ENCODE results near the gene HOXA6.
A peak's percentile ranks its signal among the peaks of the same experiment; 100 is the strongest.

HOXA6 gene

DNA sequence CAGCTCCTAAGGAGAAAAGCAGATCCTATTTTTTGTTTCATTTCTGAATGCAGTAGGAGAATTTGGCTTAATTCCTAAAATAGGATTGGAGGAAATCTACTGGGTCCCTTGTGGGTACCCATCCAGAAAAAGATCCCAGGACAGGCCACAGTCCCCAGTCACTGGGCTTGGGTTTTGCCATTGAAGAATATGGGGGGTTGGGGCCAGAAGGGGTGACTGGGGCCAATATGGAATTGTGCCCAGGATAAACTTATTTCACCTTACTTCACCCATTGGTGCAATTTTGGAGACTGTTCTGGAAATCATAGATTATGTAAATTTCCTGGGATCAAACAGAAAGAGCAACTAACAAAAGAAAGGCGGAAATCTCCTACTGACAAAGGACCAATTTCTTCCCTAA lies 9.1 kb downstream of the HOXA6 start:
- DNase-seq (ENCODE audit: low read depth): no peak
- TF ChIP-seq, protein P1, sequence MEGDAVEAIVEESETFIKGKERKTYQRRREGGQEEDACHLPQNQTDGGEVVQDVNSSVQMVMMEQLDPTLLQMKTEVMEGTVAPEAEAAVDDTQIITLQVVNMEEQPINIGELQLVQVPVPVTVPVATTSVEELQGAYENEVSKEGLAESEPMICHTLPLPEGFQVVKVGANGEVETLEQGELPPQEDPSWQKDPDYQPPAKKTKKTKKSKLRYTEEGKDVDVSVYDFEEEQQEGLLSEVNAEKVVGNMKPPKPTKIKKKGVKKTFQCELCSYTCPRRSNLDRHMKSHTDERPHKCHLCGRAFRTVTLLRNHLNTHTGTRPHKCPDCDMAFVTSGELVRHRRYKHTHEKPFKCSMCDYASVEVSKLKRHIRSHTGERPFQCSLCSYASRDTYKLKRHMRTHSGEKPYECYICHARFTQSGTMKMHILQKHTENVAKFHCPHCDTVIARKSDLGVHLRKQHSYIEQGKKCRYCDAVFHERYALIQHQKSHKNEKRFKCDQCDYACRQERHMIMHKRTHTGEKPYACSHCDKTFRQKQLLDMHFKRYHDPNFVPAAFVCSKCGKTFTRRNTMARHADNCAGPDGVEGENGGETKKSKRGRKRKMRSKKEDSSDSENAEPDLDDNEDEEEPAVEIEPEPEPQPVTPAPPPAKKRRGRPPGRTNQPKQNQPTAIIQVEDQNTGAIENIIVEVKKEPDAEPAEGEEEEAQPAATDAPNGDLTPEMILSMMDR (IDR thresholded peaks at IDR 0.05; ENCODE audit: low read length, missing control alignments): no peak
- no peak overlapping the region for H3K4me3 ChIP-seq (replicated peaks; ENCODE audit: low read depth, low read length)

DNA sequence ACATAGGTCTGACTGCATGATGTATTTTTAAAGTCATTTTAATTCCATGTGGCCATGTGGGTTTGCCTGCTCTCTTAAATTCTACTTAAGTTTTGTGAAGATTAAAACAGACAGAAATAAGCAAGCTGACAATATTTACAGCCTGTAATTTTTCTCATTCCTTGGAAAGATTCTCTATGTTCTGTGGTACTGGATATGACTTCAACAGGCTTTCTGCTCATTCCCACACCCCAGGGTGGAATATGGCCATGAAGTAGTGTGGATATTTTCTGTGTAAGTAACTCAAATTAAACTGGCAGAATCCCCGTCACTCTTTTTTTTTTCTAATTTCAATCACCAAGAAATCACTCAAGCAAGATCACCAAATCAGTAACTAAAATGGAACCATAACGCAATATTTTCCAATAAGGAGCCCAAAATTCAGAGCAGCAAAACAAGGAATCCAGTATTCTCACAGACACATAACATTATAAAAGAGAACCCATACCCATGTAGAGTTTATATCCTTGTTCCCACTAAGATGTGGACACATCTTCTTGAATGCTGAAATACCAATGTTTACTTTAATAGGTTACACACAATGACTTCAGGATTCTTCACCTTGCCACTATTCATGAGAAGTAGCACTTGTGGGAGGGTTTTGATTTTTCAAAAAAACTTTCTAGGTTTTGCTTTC lies 9.8 kb downstream of the HOXA6 start:
- DNase-seq (ENCODE audit: low read depth): no peak
- no peak overlapping the region for H3K4me3 ChIP-seq (replicated peaks; ENCODE audit: low read depth, low read length)
- TF ChIP-seq, protein P1 (IDR thresholded peaks at IDR 0.05; ENCODE audit: low read length, missing control alignments): no peak

DNA sequence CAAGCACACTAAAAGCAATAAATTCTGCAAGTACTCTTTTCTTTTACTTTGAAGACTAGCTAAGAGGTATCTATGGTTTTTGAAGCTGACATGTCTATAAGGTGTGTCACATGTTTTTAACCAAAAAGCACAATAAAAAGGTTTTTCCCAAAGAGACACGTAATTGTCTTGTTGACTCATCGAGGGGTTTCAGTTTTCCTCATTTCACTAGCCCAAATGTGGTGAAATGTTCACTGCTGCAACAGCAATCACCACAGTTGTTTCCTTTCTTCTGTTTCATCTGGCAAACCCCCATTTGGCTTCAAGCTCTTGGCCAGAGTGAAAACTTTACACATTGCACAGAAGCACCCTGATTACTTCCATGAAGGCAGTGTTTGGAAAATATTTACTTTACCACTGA lies 13.2 kb downstream of the HOXA6 start:
- DNase-seq (ENCODE audit: low read depth): peak; percentile 64
- TF ChIP-seq, protein P1 (IDR thresholded peaks at IDR 0.05; ENCODE audit: low read length, missing control alignments): no peak

DNA sequence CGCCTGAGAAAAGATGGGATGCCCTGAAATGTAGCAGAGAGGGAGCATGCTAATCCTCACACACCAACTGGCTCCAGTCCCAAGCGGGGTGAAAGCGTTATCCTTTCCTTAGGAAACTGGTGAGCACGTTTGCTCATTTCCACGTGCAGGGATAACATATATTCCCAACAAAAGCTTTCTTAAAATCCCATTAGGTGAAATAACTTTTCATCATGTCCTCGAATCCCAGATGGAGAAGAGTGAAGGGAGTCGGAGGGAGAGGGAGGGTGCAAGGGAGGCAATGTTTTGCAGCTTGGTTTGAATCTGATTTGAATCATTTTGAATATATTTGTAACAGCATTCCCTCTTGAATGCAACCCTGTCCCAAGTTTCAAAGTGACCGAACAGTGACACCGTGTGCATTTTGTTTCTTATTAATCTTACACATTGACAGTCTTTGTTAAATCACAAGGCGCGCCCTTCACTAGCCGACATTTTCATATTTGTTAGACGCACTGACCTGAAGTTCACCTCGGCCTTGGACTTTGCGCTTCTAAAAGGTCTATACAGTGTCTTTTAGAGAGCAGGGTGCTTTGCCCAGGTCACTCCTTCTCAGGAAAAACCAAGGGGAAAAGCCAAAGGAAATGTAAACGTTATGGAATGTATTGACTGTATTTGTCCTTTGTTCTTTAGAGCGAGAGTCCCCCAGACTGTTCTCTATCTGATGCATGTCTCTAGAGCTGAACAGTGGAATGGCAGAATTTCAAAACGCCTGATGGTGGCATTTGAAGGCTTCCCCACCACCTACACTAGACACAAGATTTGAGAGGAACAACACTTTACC lies 14.0 kb downstream of the HOXA6 start:
- H3K4me3 ChIP-seq (replicated peaks; ENCODE audit: low read depth, low read length): no peak overlapping the region
- TF ChIP-seq, protein P1 (IDR thresholded peaks at IDR 0.05; ENCODE audit: low read length, missing control alignments): no peak
- DNase-seq (ENCODE audit: low read depth): no peak

More for the DNA sequence above, 13.2 kb downstream of the HOXA6 start:
- H3K4me3 ChIP-seq (replicated peaks; ENCODE audit: low read depth, low read length): no peak overlapping the region

DNA sequence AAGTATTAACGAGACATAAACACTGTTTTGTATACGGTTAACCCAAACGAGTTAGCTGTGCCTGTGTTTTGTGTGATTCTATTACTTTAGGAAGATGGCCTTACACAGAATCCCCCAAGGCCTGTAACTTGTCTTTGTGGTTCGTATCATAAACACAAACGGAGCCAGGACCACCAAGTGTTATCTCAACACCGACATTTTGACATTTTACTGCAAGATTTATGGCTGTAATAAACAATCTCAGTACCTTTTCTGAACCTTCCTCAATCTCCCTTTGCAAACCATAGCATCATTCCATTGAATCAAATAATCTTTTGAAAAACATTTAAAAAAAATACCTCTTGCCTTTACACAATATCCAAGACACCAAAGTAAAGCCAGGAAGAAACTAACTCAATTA lies 14.6 kb downstream of the HOXA6 start:
- TF ChIP-seq, protein P1 (IDR thresholded peaks at IDR 0.05; ENCODE audit: low read length, missing control alignments): no peak
- DNase-seq (ENCODE audit: low read depth): no peak
- H3K4me3 ChIP-seq (replicated peaks; ENCODE audit: low read depth, low read length): no peak overlapping the region

DNA sequence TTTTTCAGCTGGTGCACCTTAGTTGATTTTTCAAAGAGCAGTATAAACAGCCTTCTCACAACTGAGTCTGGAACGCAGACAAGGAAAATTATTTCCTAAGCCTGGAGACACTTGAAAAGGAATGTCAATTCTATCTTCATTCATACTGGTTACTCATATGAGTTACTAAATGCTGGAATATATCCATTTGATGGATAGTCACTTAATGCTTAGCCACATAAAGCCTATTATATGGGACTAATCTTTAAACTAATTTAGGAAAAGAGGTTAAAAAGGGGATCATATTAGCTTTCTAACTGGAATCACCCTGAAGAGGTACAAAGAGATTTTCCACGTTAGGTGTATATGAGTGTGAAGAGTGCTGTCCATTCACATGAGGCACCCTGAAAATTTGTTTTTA lies 15.4 kb downstream of the HOXA6 start:
- no peak for DNase-seq (ENCODE audit: low read depth)
- TF ChIP-seq, protein P1 (IDR thresholded peaks at IDR 0.05; ENCODE audit: low read length, missing control alignments): no peak
- H3K4me3 ChIP-seq (replicated peaks; ENCODE audit: low read depth, low read length): no peak overlapping the region

Data from fibroblast of pulmonary artery (primary cell).